Thoracic aorta (tissue), 2 donors: ENCODE results near the gene SNX20. TPM values are rescaled to one million over a fixed set of nuclear protein-coding genes. Genes with fewer than 3 reads are reported as not detected.

Source experiments
- ATAC-seq: fragments of 150-250 bp; one replicate; pipeline ENCODE4 v1.8.0; 2017; ENCODE audit warnings: low read depth; ENCODE audit not compliant: insufficient number of reproducible peaks, low FRiP score
- DNase-seq: peaks from one replicate; pipeline ENCODE4 v3.0.0-alpha.2; 2020; ENCODE audit warnings: low spot score
- H3K27ac ChIP-seq, 2 donors: fragments of 200-600 bp; sonication (generic); 1 replicate in 1 of 2; 2 replicates in 1 of 2; pipeline ENCODE4 v1.5.1; 2016; ENCODE audit warnings: mild to moderate bottlenecking in 2 of 2, moderate library complexity in 2 of 2
- H3K27me3 ChIP-seq: fragments of 200-600 bp; sonication (generic); replicated peaks from 2 replicates; pipeline ENCODE4 v1.6.0; 2016; ENCODE audit warnings: mild to moderate bottlenecking; ENCODE audit not compliant: insufficient read depth
- H3K36me3 ChIP-seq: fragments of 200-600 bp; sonication (generic); one replicate; pipeline ENCODE4 v1.5.1; 2016
- H3K4me1 ChIP-seq, 2 donors: fragments of 200-600 bp; sonication (generic); 1 replicate in 1 of 2; 2 replicates in 1 of 2; pipeline versions ENCODE4 v1.5.1 to v1.6.0; 2016; ENCODE audit warnings: low read depth in 2 of 2, mild to moderate bottlenecking in 1 of 2; ENCODE audit not compliant: control insufficient read depth in 1 of 2
- H3K4me3 ChIP-seq: fragments of 200-600 bp; sonication (generic); 2 replicates; pipeline ENCODE4 v1.5.1; 2016; ENCODE audit warnings: mild to moderate bottlenecking
- H3K9me3 ChIP-seq: fragments of 200-600 bp; sonication (generic); 2 replicates; pipeline ENCODE4 v1.5.1; 2016
- total RNA-seq, 2 donors: library from RNA; depleted of rRNA; stranded (reverse); fragments of >200 nt; gene quantifications; one replicate each; pipeline versions ENCODE4 v1.1.0 to v1.2.3, GENCODE V29; 2016
- TF ChIP-seq, protein P1 (sequence below): fragments of 200-600 bp; sonication (generic); IDR thresholded peaks from one replicate; pipeline ENCODE4 v1.5.1; 2019; ENCODE audit warnings: antibody characterized with exemption

SNX20 gene
- total RNA-seq, 2 donors from 2014 or later, result 3.3 to 4.6 TPM

DNA sequence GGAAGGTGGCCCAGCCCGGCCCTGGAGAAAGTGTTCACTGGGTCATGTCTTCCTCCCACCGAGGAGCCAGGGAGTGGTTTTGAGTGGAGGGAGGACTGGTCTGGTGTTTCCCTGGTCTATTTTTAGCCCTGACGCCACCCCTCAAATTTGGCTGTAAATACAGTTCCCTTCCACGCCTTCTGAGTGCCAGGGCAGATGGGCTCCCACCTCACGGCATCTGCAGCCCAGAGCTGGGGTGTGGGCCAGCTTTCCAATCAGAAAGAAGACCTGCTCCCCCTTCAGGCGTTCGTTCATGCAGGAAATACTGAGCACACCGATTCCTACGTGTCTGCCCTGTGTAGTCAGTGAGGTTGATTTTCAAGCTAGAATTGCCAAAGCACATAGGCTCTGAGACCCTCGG, 53.7 kb downstream of the SNX20 start:
- Histone ChIP-seq H3K27me3 (no peaks in the 10 kb centered on the region), H3K27ac (peak overlapping the region; percentile 50 to 55), H3K4me1 (peaks cover 12 to 29% of the 10 kb centered on the region in 2 donors), H3K9me3 (no peaks in the 10 kb centered on the region), H3K4me3 (no peak overlapping the region), H3K36me3 (peaks cover 44% of the 10 kb centered on the region)
- DNase-seq, result peak; percentile 37
- TF ChIP-seq, protein P1, sequence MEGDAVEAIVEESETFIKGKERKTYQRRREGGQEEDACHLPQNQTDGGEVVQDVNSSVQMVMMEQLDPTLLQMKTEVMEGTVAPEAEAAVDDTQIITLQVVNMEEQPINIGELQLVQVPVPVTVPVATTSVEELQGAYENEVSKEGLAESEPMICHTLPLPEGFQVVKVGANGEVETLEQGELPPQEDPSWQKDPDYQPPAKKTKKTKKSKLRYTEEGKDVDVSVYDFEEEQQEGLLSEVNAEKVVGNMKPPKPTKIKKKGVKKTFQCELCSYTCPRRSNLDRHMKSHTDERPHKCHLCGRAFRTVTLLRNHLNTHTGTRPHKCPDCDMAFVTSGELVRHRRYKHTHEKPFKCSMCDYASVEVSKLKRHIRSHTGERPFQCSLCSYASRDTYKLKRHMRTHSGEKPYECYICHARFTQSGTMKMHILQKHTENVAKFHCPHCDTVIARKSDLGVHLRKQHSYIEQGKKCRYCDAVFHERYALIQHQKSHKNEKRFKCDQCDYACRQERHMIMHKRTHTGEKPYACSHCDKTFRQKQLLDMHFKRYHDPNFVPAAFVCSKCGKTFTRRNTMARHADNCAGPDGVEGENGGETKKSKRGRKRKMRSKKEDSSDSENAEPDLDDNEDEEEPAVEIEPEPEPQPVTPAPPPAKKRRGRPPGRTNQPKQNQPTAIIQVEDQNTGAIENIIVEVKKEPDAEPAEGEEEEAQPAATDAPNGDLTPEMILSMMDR, result peak; percentile 51
- no peak for ATAC-seq

DNA sequence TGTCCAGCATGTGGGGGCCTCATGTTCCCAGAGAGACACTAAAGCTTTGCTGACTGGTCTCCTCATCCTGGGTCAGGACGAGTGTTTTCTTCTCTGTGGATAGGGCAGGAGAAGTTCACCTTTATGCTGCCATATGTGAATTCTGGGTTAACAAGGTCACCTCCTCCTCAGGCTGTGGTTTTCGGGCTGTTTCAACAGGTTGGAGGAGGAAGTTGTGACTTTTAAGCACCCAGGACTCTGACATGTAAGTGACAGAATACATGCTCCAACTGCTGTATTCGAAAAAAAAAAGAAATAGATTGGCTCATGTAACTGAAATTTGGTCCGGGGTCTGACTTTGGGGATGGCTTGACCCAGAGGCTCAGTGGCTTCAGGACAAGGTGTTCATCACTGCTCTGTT, 54.2 kb downstream of the SNX20 start:
- H3K36me3 ChIP-seq, result peaks cover 40% of the 10 kb centered on the region
- no peak for ATAC-seq
- TF ChIP-seq, protein P1, result no peak

DNA sequence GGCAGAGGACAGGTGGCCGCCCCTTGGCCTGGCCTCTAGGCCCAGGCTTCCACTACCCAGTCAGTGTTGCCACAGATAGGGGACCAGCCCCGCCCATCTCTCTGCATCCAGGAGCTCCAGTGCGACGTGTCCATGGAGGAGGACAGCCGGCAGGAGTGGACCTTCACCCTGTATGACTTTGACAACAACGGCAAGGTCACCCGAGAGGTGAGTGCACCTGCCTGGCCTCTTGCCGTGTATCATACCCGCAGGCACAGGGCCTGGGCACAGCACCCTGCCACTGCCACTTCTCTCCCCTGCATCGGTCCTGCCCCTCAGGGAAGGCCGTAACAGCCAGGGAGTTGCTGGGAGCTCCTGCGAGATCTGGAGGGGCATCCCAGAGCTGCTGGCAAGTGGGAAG, 55.7 kb downstream of the SNX20 start:
- DNase-seq, result no peak
- no peak overlapping the region for H3K27ac ChIP-seq

More for the DNA sequence above, 54.2 kb downstream of the SNX20 start:
- Histone ChIP-seq H3K27me3 (no peaks in the 10 kb centered on the region), H3K4me1 (peaks cover 12 to 29% of the 10 kb centered on the region in 2 donors), H3K9me3 (no peaks in the 10 kb centered on the region), H3K27ac (peak overlapping the region; percentile 50 to 55), H3K4me3 (no peak overlapping the region)
- no peak for DNase-seq

DNA sequence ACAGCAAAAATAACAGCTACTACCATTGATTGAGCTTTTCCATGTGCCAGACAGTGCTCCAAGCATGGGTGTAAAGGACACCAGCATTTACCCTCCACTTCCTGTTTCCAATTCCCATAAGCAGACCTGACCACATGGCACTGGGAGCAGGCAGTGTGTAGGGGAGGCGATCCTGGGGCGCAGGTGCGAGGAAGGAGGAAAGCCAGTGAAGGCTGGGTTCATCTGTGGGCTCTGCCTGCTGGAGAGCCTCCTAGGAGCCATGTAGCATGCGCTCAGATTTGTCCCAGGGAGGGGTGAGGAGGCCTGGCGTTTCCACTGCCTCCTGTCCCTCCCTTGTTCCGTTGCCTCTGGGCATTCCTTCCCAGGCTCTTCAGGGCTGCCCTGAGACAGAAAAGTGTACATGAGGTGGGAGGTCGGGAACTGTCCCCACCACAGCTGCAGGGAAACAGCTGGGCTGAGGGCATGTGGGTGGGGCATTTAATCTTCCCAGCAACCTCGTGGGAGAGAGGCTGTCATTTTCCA, 56.6 kb downstream of the SNX20 start:
- Histone ChIP-seq H3K36me3 (peaks cover 16% of the 10 kb centered on the region), H3K27ac (no peak overlapping the region), H3K4me3 (no peak overlapping the region), H3K9me3 (no peaks in the 10 kb centered on the region), H3K27me3 (no peaks in the 10 kb centered on the region), H3K4me1 (peaks cover 12 to 29% of the 10 kb centered on the region in 2 donors)
- DNase-seq (no peak), ATAC-seq (no peak)
- TF ChIP-seq, protein P1, result no peak

More for the DNA sequence above, 55.7 kb downstream of the SNX20 start:
- H3K4me3 ChIP-seq, result no peak overlapping the region
- no peaks in the 10 kb centered on the region for H3K9me3 ChIP-seq
- TF ChIP-seq, protein P1, result no peak
- no peak for ATAC-seq
- H3K36me3 ChIP-seq, result peaks cover 25% of the 10 kb centered on the region
- no peaks in the 10 kb centered on the region for H3K27me3 ChIP-seq
- peaks cover 12 to 29% of the 10 kb centered on the region in 2 donors for H3K4me1 ChIP-seq

DNA sequence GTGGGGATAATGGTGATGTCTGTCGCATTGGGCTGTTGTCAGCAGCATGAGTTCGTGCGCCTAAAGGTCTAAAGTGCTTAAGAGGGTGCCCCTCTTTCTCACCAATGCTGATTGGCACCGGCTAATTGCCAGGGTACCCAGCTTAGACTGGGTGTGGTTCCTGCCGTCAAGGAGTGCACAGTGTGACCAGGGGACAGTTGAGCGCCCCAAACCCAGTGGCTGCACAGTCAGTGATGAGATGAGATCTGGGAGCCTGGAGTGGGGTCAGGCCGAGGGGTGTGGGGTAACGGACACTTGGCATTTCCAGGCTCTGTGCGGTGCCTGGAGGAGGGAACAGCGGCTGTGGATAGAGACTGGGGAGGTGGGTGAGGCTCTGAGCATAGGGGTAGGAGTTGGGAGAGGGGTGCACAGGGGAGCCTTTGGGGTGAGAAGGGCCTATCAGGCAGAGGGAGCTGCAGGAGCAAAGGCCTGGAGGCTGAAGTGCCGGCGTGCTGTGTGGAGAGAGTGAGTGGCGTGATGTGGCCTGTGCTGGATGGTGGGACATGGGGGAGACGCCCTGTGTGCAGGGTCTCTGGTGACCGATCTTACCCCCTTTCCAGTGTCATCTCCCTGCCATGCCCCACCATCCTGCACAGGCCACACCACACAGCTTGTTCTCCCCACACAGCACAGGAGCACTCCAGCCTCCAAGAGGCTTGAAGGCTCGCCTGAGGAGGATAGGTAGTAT, 58.3 kb downstream of the SNX20 start:
- TF ChIP-seq, protein P1, result no peak
- no peaks in the 10 kb centered on the region for H3K27me3 ChIP-seq
- no peak for DNase-seq
- no peak overlapping the region for H3K27ac ChIP-seq
- H3K4me1 ChIP-seq, result peaks cover 12 to 29% of the 10 kb centered on the region in 2 donors
- peaks cover 8% of the 10 kb centered on the region for H3K36me3 ChIP-seq
- ATAC-seq, result no peak
- no peaks in the 10 kb centered on the region for H3K9me3 ChIP-seq
- H3K4me3 ChIP-seq, result no peak overlapping the region
